Measurements from ENCODE around the gene UCN2.
"Not testable (repeated sequence)": the region's sequence is repeated elsewhere in the genome, so short reads cannot be mapped to it uniquely, and the experiment has no call there.

UCN2 gene

GRCh38 chr3:48560648-48561018 is 2.9 kb downstream of the UCN2 start:
- DNase-seq, result no peak

- no peak for DNase-seq
Measured at GRCh38 chr3:48558493-48559134, 5.0 kb downstream of the UCN2 start.

GRCh38 chr3:48556796-48557626 is 6.6 kb downstream of the UCN2 start, which contains the start of gene PFKFB4:
PFKFB4 (minus strand) TSS chr3:48556803; CDS start chr3:48556777, 26 bp downstream.
- DNase-seq, result peak; percentile 96

GRCh38 chr3:48555949-48556795 is 7.4 kb downstream of the UCN2 start:
- no peak for DNase-seq

- DNase-seq, result no peak
Measured at GRCh38 chr3:48555231-48555948, 8.2 kb downstream of the UCN2 start.

- no peak for DNase-seq
Measured at GRCh38 chr3:48553886-48554845, 9.4 kb downstream of the UCN2 start.

GRCh38 chr3:48553361-48553760 is 10.2 kb downstream of the UCN2 start:
- DNase-seq, result no peak

GRCh38 chr3:48552111-48552951 is 11.2 kb downstream of the UCN2 start:
- DNase-seq, result no peak

GRCh38 chr3:48551651-48552050 is 11.9 kb downstream of the UCN2 start:
- DNase-seq, result not testable (repeated sequence)

- DNase-seq, result peak; percentile 53
Measured at GRCh38 chr3:48548729-48549705, 14.6 kb downstream of the UCN2 start.

GRCh38 chr3:48548126-48548525 is 15.5 kb downstream of the UCN2 start:
- DNase-seq, result no peak

GRCh38 chr3:48546203-48546829 is 17.3 kb downstream of the UCN2 start:
- no peak for DNase-seq

GRCh38 chr3:48544141-48544540 is 19.4 kb downstream of the UCN2 start:
- no peak for DNase-seq

- DNase-seq, result no peak
Measured at GRCh38 chr3:48543271-48543866, 20.2 kb downstream of the UCN2 start.

GRCh38 chr3:48538451-48538850 is 25.1 kb downstream of the UCN2 start:
- DNase-seq, result no peak

GRCh38 chr3:48536785-48537184 is 26.8 kb downstream of the UCN2 start:
- no peak for DNase-seq

GRCh38 chr3:48536116-48536515 is 27.5 kb downstream of the UCN2 start:
- DNase-seq, result no peak

- no peak for DNase-seq
Measured at GRCh38 chr3:48535578-48535977, 28.0 kb downstream of the UCN2 start.

Data from NCI-H226 (cell line).